ENCODE measurements around the gene CST11. TPM values are rescaled to one million over a fixed set of nuclear protein-coding genes. Genes with fewer than 3 reads are reported as not detected.

CST11 gene
- total RNA-seq, 4 donors from 2014 or later = not detected

DNA sequence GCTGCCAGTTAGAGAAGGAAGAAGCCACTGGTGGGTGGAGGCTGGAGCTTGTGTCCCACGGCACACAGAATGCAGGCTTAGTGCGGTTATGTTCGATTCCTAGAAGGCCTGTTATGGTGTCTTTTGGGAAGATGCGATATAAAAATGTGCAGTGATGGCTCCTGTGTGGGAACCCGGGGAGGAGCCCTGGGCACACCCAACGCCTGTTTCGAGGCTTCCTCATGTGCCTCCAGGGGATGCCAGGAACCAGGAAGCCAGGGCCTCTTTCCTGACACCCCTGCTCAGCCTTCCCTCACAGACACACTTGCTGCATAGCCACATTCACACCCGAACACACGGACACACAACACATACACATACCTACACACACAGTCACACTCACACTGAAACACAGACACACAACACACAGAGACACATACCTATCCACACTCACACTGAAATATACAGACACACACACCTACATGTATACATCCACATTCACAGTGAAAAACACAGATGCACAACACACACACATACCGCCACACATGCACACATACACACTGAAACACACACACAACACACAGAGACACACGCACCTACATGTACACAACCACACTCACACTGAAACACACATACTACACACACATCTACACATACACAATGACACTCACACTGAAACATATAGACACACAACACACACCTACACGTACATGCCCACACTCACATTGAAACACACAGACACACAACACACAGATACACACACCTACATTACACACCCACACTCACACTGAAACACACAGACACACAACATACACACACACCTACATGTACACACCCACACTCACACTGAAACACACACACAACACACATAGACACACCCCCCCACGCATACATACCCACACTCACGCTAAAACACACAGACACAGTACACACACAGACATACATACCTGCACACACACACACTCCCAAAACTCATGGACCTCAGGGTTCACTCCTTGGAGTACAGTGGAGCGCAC, 1.2 kb upstream of the CST11 start:
- 85 to 86% methylated on average over 15 of the region's 15 CpGs for WGBS, 2 donors
- Histone ChIP-seq H3K9me3 (peaks cover 0 to 3% (median 0%) of the 10 kb centered on the region in 4 donors), H3K36me3 (no peaks in the 10 kb centered on the region), H3K4me3 (no peak overlapping the region), H3K27ac (no peak overlapping the region), H3K27me3 (no peaks in the 10 kb centered on the region), H3K4me1 (no peaks in the 10 kb centered on the region)
- TF ChIP-seq POLR2A (IDR thresholded peaks at IDR 0.05) = no peak
- TF ChIP-seq, protein P1, sequence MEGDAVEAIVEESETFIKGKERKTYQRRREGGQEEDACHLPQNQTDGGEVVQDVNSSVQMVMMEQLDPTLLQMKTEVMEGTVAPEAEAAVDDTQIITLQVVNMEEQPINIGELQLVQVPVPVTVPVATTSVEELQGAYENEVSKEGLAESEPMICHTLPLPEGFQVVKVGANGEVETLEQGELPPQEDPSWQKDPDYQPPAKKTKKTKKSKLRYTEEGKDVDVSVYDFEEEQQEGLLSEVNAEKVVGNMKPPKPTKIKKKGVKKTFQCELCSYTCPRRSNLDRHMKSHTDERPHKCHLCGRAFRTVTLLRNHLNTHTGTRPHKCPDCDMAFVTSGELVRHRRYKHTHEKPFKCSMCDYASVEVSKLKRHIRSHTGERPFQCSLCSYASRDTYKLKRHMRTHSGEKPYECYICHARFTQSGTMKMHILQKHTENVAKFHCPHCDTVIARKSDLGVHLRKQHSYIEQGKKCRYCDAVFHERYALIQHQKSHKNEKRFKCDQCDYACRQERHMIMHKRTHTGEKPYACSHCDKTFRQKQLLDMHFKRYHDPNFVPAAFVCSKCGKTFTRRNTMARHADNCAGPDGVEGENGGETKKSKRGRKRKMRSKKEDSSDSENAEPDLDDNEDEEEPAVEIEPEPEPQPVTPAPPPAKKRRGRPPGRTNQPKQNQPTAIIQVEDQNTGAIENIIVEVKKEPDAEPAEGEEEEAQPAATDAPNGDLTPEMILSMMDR (IDR thresholded peaks at IDR 0.05) = no peak
- TF ChIP-seq EP300 (IDR thresholded peaks at IDR 0.05) = no peak
- no peak for DNase-seq (ENCODE audit: low spot score in 2 of 2)

DNA sequence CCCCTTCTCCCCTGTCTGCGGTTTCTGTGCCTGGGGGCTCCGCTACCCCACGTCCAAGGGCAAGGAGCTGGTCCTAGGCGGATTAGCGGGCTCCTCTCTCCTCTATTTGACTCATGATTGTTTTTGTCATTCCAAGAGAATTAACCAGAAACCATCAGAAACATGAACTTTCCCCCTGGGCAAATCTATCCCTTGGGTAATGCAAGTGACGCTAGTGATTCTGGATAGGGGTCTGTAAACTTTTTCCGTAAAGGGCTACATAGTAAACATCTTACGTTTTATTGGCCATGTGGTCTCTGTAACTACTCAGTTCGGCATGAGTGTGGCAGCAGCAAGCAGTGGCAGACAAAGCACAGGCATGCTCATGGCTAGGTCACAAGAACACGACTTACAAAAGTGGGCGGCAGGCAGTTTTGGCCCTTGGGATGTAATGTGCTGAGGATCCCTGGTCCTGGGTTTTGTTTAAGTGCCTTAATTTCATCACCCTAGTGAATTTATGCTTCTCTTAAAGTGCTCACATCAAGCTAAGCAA, 654 bp downstream of the CST11 start:
- WGBS, 2 donors = 63 to 69% methylated on average over 11 of the region's 11 CpGs
- H3K27ac ChIP-seq = no peak overlapping the region
- TF ChIP-seq, protein P1 (IDR thresholded peaks at IDR 0.05) = no peak
- TF ChIP-seq POLR2A (IDR thresholded peaks at IDR 0.05) (no peak), EP300 (IDR thresholded peaks at IDR 0.05) (no peak)
- peaks cover 0 to 3% (median 0%) of the 10 kb centered on the region in 4 donors for H3K9me3 ChIP-seq
- no peaks in the 10 kb centered on the region for H3K36me3 ChIP-seq
- no peaks in the 10 kb centered on the region for H3K27me3 ChIP-seq
- no peaks in the 10 kb centered on the region for H3K4me1 ChIP-seq
- H3K4me3 ChIP-seq = no peak overlapping the region
- DNase-seq (ENCODE audit: low spot score in 2 of 2) = no peak

DNA sequence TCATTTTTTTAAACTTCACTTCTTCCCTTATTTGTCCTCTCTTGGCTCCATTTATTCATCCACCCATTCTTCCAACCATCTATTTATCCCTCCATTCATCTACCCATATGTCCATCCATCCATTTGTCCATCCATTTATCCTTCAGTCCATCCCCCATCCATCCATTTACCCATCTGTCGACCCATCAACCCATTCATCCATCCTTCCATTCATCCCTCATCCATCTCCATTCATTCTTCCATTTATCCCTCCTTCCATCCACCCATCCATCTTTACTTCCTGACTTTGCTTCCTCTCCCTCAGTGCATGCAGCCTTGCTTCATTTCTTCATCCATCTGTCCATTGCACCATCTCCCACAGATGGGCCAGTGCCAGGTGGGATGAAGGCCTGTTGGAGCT, 1.8 kb downstream of the CST11 start:
- 87 to 88% methylated on average over 1 of the region's 1 CpG for WGBS, 2 donors
- no peak overlapping the region for H3K4me3 ChIP-seq
- H3K27ac ChIP-seq = no peak overlapping the region
- no peaks in the 10 kb centered on the region for H3K4me1 ChIP-seq
- H3K36me3 ChIP-seq = no peaks in the 10 kb centered on the region
- H3K27me3 ChIP-seq = no peaks in the 10 kb centered on the region
- TF ChIP-seq EP300 (IDR thresholded peaks at IDR 0.05) = no peak
- TF ChIP-seq, protein P1 (IDR thresholded peaks at IDR 0.05) = no peak
- H3K9me3 ChIP-seq = peaks cover 0 to 3% (median 0%) of the 10 kb centered on the region in 4 donors
- no peak for DNase-seq (ENCODE audit: low spot score in 2 of 2)

DNA sequence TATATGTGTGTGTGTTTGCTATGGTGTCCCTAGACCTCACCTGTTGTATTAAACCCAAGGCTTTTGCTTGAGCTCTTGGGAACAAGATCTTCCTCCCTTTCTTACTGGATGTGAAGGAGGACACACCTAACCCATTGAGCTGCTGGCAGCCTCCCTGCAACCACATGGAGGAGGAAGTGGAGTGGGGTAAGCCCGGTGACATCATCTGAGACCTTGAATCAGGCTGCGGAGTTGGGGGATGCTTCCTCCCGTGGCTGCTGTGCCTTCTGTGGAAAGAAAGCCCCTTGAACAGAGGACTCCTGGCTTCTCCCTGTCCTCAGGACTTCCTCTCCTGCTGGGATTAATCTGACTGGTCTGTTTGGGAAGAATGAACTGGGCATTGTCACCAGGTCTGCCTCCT, 3.3 kb downstream of the CST11 start:
- Histone ChIP-seq H3K4me3 (no peak overlapping the region), H3K27ac (no peak overlapping the region), H3K4me1 (no peaks in the 10 kb centered on the region), H3K9me3 (no peaks in the 10 kb centered on the region), H3K27me3 (no peaks in the 10 kb centered on the region), H3K36me3 (no peaks in the 10 kb centered on the region)
- DNase-seq (ENCODE audit: low spot score in 2 of 2) = no peak
- TF ChIP-seq, protein P1 (IDR thresholded peaks at IDR 0.05) = no peak
- TF ChIP-seq POLR2A (IDR thresholded peaks at IDR 0.05) = no peak
- TF ChIP-seq EP300 (IDR thresholded peaks at IDR 0.05) = no peak
- 53 to 58% methylated on average over 3 of the region's 3 CpGs for WGBS, 2 donors

DNA sequence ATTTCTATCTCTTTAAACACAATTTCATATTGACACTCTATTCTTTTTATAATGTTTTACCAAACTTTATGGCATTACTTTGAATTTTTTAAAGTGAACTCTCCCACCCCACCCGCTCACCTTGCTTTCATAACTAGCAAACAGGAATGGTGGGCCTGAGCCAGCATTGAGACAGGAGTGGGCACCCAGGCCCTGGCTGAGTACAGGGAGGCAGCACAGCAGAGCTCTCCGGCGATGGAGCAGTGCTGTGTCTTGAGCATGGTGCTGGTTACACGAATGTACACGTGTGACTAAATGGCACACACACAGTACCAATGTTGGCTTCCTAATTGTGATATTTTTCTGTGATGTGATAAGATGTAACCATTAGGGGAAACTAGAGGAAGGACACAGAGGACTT, 4.5 kb downstream of the CST11 start:
- TF ChIP-seq, protein P1 (IDR thresholded peaks at IDR 0.05) = no peak
- TF ChIP-seq EP300 (IDR thresholded peaks at IDR 0.05) (no peak), POLR2A (IDR thresholded peaks at IDR 0.05) (no peak)
- Histone ChIP-seq H3K36me3 (no peaks in the 10 kb centered on the region), H3K9me3 (no peaks in the 10 kb centered on the region), H3K27ac (no peak overlapping the region), H3K27me3 (no peaks in the 10 kb centered on the region), H3K4me1 (no peaks in the 10 kb centered on the region), H3K4me3 (no peak overlapping the region)
- no peak for DNase-seq (ENCODE audit: low spot score in 2 of 2)
- WGBS, 2 donors = 90% methylated on average over 5 of the region's 5 CpGs

Data from tibial nerve (tissue), 4 donors.